Mesothelial cell of epicardium (in vitro differentiated cells): ENCODE measurements around the gene PCDHGB6. TPM values are rescaled to one million over a fixed set of nuclear protein-coding genes. Genes with fewer than 3 reads are reported as not detected.
"Not testable (repeated sequence)": the region's sequence is repeated elsewhere in the genome, so short reads cannot be mapped to it uniquely, and the experiment has no call there.

ENCODE experiments used
- DNase-seq, 2 experiments: peaks; one replicate each; pipeline ENCODE4 v3.0.0; 2021; ENCODE audit warnings: low spot score in 2 of 2; ENCODE audit not compliant: unreplicated experiment in 2 of 2
- H3K27ac Mint-ChIP-seq: 2 replicates; pipeline ENCODE4 v1.8.0; 2021; ENCODE audit warnings: mixed read lengths
- H3K27me3 Mint-ChIP-seq: 2 replicates; pipeline ENCODE4 v1.8.0; 2021; ENCODE audit warnings: low read depth, mixed read lengths
- H3K36me3 Mint-ChIP-seq: 2 replicates; pipeline ENCODE4 v1.8.0; 2021; ENCODE audit warnings: mixed read lengths
- H3K4me1 Mint-ChIP-seq: 2 replicates; pipeline ENCODE4 v1.8.0; 2021; ENCODE audit warnings: mixed read lengths
- H3K4me3 Mint-ChIP-seq: 2 replicates; pipeline ENCODE4 v1.8.0; 2021; ENCODE audit warnings: mild to moderate bottlenecking, moderate library complexity, mixed read lengths
- H3K9me3 Mint-ChIP-seq: 2 replicates; pipeline ENCODE4 v1.8.0; 2021; ENCODE audit warnings: mixed read lengths
- total RNA-seq: library from RNA; stranded (reverse); gene quantifications from 3 replicates; pipeline ENCODE4 v1.2.1, GENCODE V29; 2021
- TF ChIP-seq, protein P1 (sequence below): fragments of 200-600 bp; sonication (generic); IDR thresholded peaks from one replicate; pipeline ENCODE4 v1.5.0; 2021; ENCODE audit warnings: antibody characterized with exemption; ENCODE audit not compliant: unreplicated experiment

The PCDHGB6 gene
- total RNA-seq, 1 donor from 2014 or later: 75.7 TPM

DNA sequence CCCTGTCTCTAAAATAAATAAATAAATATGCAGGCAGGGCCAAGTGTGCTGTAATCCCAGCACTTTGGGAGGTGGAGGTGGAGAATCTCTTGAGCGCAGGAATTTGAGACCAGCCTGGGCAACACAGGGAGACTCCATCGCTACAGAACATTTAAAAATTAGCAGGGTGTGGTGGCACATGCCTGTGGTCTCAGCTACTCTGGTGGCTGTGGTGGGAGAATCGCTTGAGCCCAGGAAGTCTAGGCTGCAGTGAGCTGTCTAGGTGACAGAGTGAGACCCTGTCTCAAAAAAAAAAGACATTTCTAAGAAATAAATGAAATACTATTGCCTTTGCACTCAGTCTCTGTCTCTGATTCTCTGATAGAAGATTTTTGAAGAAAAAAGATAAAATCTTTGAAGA lies 3.8 kb downstream of the PCDHGB6 start:
- DNase-seq: no peak
- Mint-ChIP-seq H3K27me3 (no peaks in the 10 kb centered on the region), H3K9me3 (peaks cover 47% of the 10 kb centered on the region), H3K36me3 (peaks cover 69% of the 10 kb centered on the region), H3K4me1 (peaks cover 19% of the 10 kb centered on the region), H3K27ac (no peak overlapping the region), H3K4me3 (peak overlapping the region; percentile 30)
- TF ChIP-seq, protein P1, sequence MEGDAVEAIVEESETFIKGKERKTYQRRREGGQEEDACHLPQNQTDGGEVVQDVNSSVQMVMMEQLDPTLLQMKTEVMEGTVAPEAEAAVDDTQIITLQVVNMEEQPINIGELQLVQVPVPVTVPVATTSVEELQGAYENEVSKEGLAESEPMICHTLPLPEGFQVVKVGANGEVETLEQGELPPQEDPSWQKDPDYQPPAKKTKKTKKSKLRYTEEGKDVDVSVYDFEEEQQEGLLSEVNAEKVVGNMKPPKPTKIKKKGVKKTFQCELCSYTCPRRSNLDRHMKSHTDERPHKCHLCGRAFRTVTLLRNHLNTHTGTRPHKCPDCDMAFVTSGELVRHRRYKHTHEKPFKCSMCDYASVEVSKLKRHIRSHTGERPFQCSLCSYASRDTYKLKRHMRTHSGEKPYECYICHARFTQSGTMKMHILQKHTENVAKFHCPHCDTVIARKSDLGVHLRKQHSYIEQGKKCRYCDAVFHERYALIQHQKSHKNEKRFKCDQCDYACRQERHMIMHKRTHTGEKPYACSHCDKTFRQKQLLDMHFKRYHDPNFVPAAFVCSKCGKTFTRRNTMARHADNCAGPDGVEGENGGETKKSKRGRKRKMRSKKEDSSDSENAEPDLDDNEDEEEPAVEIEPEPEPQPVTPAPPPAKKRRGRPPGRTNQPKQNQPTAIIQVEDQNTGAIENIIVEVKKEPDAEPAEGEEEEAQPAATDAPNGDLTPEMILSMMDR: no peak

- Mint-ChIP-seq H3K4me1 (peaks cover 19% of the 10 kb centered on the region), H3K36me3 (peaks cover 70% of the 10 kb centered on the region), H3K27ac (peak within 1 kb of the TSS; percentile 86), H3K4me3 (peak within 1 kb of the TSS; percentile 81), H3K27me3 (no peaks in the 10 kb centered on the region), H3K9me3 (peaks cover 51% of the 10 kb centered on the region)
- peak in 1 of 2 experiments; percentile 48 for DNase-seq
- TF ChIP-seq, protein P1: peak; percentile 43
These were observed 5.2 kb downstream of the PCDHGB6 start, which contains the start of gene PCDHGA10 for GRCh38 chr5:141412854-141413539. TSS of gene PCDHGA10 (plus strand) at chr5:141412987. CDS start at chr5:141413176, 189 bp downstream.

DNA sequence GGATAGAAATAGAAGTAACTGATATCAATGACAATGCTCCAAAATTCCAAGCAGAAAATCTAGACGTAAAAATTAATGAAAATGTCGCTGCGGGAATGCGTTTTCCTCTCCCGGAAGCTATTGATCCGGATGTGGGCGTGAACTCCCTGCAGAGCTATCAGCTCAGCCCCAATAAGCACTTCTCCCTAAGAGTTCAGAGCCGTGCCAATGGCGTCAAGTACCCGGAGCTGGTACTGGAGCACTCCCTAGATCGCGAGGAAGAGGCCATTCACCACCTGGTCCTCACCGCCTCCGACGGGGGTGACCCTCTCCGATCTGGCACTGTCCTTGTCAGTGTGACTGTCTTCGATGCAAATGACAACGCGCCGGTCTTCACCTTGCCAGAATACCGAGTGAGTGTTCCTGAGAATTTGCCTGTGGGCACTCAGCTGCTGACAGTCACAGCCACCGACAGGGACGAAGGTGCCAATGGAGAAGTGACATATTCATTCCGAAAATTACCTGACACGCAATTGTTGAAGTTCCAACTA lies 5.8 kb downstream of the PCDHGB6 start:
- TF ChIP-seq, protein P1: no peak
- Mint-ChIP-seq H3K4me3 (peak overlapping the region; percentile 81), H3K9me3 (peaks cover 53% of the 10 kb centered on the region), H3K27ac (peak overlapping the region; percentile 86), H3K4me1 (peaks cover 17% of the 10 kb centered on the region), H3K36me3 (peaks cover 73% of the 10 kb centered on the region), H3K27me3 (no peaks in the 10 kb centered on the region)
- DNase-seq: no peak

DNA sequence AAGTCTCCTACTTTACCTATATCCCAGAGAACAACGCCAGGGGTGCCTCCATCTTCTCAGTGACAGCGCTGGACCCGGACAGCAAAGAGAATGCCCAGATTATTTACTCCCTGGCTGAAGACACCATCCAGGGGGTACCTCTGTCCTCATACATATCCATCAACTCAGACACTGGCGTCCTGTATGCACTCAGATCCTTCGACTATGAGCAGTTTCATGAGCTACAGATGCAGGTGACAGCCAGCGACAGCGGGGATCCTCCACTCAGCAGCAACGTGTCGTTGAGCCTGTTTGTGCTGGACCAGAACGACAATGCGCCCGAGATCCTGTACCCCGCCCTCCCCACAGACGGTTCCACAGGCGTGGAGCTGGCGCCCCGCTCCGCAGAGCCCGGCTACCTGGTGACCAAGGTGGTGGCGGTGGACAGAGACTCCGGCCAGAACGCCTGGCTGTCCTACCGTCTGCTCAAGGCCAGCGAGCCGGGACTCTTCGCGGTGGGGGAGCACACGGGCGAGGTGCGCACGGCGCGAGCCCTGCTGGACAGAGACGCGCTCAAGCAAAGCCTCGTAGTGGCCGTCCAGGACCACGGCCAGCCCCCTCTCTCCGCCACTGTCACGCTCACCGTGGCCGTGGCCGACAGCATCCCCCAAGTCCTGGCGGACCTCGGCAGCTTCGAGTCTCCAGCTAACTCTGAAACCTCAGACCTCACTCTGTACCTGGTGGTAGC lies 6.9 kb downstream of the PCDHGB6 start:
- H3K4me1 Mint-ChIP-seq: peaks cover 13% of the 10 kb centered on the region
- not testable (repeated sequence) for DNase-seq, H3K27me3 Mint-ChIP-seq
- H3K9me3 Mint-ChIP-seq: peaks cover 50% of the 10 kb centered on the region
- peak overlapping the region; percentile 81 for H3K4me3 Mint-ChIP-seq
- peaks cover 70% of the 10 kb centered on the region for H3K36me3 Mint-ChIP-seq
- peak overlapping the region; percentile 15 for H3K27ac Mint-ChIP-seq

- H3K4me3 Mint-ChIP-seq, H3K27me3 Mint-ChIP-seq, DNase-seq, H3K27ac Mint-ChIP-seq: not testable (repeated sequence)
- peaks cover 12% of the 10 kb centered on the region for H3K4me1 Mint-ChIP-seq
- peaks cover 51% of the 10 kb centered on the region for H3K9me3 Mint-ChIP-seq
- peaks cover 73% of the 10 kb centered on the region for H3K36me3 Mint-ChIP-seq
These were observed 7.4 kb downstream of the PCDHGB6 start for GRCh38 chr5:141415275-141415618.

- Mint-ChIP-seq H3K4me3 (peak within 1 kb of the TSS; percentile 62), H3K9me3 (peaks cover 53% of the 10 kb centered on the region), H3K27ac (peak within 1 kb of the TSS; percentile 47), H3K36me3 (peaks cover 82% of the 10 kb centered on the region)
- not testable (repeated sequence) for H3K27me3 Mint-ChIP-seq, H3K4me1 Mint-ChIP-seq, DNase-seq
- TF ChIP-seq, protein P1: peak; percentile 39
These were observed 9.8 kb downstream of the PCDHGB6 start, which contains the start of gene PCDHGB7 for GRCh38 chr5:141417494-141418172. TSS of gene PCDHGB7 (plus strand) at chr5:141417677. CDS start at chr5:141417860, 183 bp downstream.
